AG09319 (cell line): ENCODE data around the gene CEACAM19.
A peak's percentile ranks its signal among the peaks of the same experiment; 100 is the strongest.

Source experiments
- DNase-seq: peaks from one replicate; pipeline ENCODE4 v3.0.0-alpha.2; 2010; ENCODE audit warnings: low read depth; ENCODE audit errors: extremely low read depth
- CTCF ChIP-seq: IDR thresholded peaks from 2 replicates; pipeline ENCODE4 v1.5.1; 2011; ENCODE audit warnings: low read depth, mild to moderate bottlenecking, inconsistent platforms, low read length, moderate library complexity

The CEACAM19 gene

GRCh38 chr19:44687888-44688287 lies 16.6 kb downstream of the CEACAM19 start:
- no peak for DNase-seq
- TF ChIP-seq CTCF = no peak

GRCh38 chr19:44689290-44690130 lies 18.2 kb downstream of the CEACAM19 start:
- DNase-seq = peak; percentile 27
- TF ChIP-seq CTCF = peak; percentile 96

GRCh38 chr19:44690131-44690440 lies 18.8 kb downstream of the CEACAM19 start:
- TF ChIP-seq CTCF = no peak
- DNase-seq = no peak

GRCh38 chr19:44692379-44692721 lies 21.1 kb downstream of the CEACAM19 start:
- TF ChIP-seq CTCF = no peak
- no peak for DNase-seq

GRCh38 chr19:44694184-44694579 lies 22.9 kb downstream of the CEACAM19 start:
- no peak for DNase-seq
- peak; percentile 18 for TF ChIP-seq CTCF

- TF ChIP-seq CTCF = no peak
- DNase-seq = no peak
Observed at GRCh38 chr19:44696939-44697669, 25.8 kb downstream of the CEACAM19 start.

- no peak for TF ChIP-seq CTCF
- no peak for DNase-seq
Observed at GRCh38 chr19:44697670-44698034, 26.4 kb downstream of the CEACAM19 start.
